Astrocyte of the spinal cord (primary cell): ENCODE data around the gene PARD3B.

Experiments used
- DNase-seq: peaks from one replicate; pipeline ENCODE4 v3.0.0; 2011; ENCODE audit warnings: low read depth, low spot score
- H3K4me3 ChIP-seq: 2 replicates; pipeline ENCODE4 v1.5.1; 2011; ENCODE audit warnings: low read depth, mild to moderate bottlenecking, low read length, moderate library complexity
- CTCF ChIP-seq: IDR thresholded peaks from 2 replicates; pipeline ENCODE4 v1.5.1; 2012; ENCODE audit warnings: low read depth, mild to moderate bottlenecking, low read length, inconsistent platforms
- in situ Hi-C: cut with HindIII; loops from 2 replicates; pipeline ENCODE4 v1.10.0; 2017; ENCODE audit warnings: low sequenced_read_pairs

The PARD3B gene

DNA sequence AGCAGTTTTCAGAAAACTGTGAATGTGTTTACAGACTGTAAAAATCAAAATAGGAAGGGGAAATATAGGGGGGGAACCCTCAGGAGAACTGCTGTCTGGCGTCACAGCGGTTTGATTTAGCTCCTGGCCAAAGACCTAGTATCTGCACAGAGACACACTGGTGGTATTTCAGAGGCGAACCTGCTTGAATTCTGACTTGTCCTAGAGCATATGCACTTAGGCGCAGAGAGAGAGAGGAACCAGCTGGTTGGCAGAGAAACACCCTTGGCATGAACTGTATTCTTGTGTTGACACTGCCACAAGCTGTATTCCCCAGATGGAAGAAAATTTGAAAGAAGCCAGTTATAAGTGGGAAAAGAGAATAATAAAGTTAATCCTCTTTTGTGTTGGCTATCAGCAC, 630.6 kb downstream of the PARD3B start:
- H3K4me3 ChIP-seq, result no peak overlapping the region
- in situ Hi-C loops, result no loop called here
- no peak for TF ChIP-seq CTCF
- DNase-seq, result no peak

DNA sequence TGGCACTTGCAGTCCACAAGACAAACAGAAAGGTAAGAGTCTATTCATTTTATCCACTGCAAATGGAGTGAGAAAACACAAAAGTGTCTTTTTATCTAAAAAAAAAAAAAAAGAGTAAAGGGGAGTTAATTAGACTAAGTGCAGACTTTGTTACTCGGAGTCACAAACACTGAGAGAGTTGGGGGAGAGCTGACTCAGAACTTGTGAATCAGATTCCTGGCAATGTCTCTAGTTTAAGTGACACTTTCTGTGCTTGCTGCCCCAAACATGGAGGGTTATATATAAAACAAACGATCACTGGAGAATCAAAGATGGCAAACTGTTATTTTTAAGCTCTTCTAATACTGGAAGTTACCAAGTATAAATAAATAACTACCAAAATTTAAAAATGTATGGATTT, 631.3 kb downstream of the PARD3B start:
- in situ Hi-C loops, result no loop called here
- DNase-seq, result no peak
- no peak overlapping the region for H3K4me3 ChIP-seq
- TF ChIP-seq CTCF, result no peak

DNA sequence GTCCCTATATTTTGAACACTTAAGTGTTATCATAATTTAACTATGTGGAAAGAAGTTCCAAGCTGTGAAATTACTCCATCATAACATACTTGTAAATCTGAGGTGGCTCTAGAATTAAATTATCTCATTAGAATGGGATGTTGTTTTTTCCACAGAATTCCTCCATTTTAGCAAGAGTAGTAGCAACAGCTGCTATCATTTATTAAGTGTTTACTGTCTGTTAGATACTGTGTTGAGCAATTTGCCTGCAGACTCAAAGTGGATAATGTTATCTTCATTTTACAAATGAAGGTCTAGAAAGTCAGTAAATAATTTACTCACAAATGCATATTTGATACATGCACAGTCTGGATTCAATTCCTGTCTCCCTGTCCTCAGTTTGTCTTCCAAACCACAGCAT, 632.3 kb downstream of the PARD3B start:
- in situ Hi-C loops, result no loop called here
- TF ChIP-seq CTCF, result no peak
- no peak overlapping the region for H3K4me3 ChIP-seq
- no peak for DNase-seq

- H3K4me3 ChIP-seq, result no peak overlapping the region
- in situ Hi-C loops, result no loop called here
- TF ChIP-seq CTCF, result no peak
- no peak for DNase-seq
Observed at GRCh38 chr2:205180730-205181129, 635.5 kb downstream of the PARD3B start.

- no peak overlapping the region for H3K4me3 ChIP-seq
- in situ Hi-C loops, result no loop called here
- DNase-seq, result peak; percentile 13
- TF ChIP-seq CTCF, result no peak
Observed at GRCh38 chr2:205187731-205188130, 642.5 kb downstream of the PARD3B start.

GRCh38 chr2:205188239-205189138, 643.2 kb downstream of the PARD3B start:
- TF ChIP-seq CTCF, result no peak
- no peak overlapping the region for H3K4me3 ChIP-seq
- DNase-seq, result peak; percentile 69
- in situ Hi-C loops, result no loop called here
